Gastrocnemius medialis (tissue), 4 donors: Measurements from ENCODE around the gene UTS2B.

Experiments used
- POLR2A ChIP-seq, 2 donors: fragments of 450-650 bp; IDR thresholded peaks; one replicate each; pipeline ENCODE4 v1.6.1; 2017; ENCODE audit warnings: antibody characterized with exemption in 2 of 2, mild to moderate bottlenecking in 2 of 2, moderate library complexity in 2 of 2
- TF ChIP-seq, protein P1 (sequence below), 5 experiments: fragments of 450-650 bp in 3 of 5; fragments of 200-600 bp in 2 of 5; sonication (generic) in 2 of 5; IDR thresholded peaks in 4 of 5; conservative IDR thresholded peaks in 1 of 5; 1 replicate in 4 of 5; 2 replicates in 1 of 5; pipeline ENCODE4 v1.5.1; 2016 to 2019; ENCODE audit warnings: antibody characterized with exemption in 5 of 5, mild to moderate bottlenecking in 3 of 5, moderate library complexity in 3 of 5

GRCh38 chr3:191294291-191294690, 36.0 kb downstream of the UTS2B start:
- TF ChIP-seq, protein P1, sequence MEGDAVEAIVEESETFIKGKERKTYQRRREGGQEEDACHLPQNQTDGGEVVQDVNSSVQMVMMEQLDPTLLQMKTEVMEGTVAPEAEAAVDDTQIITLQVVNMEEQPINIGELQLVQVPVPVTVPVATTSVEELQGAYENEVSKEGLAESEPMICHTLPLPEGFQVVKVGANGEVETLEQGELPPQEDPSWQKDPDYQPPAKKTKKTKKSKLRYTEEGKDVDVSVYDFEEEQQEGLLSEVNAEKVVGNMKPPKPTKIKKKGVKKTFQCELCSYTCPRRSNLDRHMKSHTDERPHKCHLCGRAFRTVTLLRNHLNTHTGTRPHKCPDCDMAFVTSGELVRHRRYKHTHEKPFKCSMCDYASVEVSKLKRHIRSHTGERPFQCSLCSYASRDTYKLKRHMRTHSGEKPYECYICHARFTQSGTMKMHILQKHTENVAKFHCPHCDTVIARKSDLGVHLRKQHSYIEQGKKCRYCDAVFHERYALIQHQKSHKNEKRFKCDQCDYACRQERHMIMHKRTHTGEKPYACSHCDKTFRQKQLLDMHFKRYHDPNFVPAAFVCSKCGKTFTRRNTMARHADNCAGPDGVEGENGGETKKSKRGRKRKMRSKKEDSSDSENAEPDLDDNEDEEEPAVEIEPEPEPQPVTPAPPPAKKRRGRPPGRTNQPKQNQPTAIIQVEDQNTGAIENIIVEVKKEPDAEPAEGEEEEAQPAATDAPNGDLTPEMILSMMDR (IDR thresholded peaks at IDR 0.05 in 4 of 5, conservative IDR thresholded peaks at IDR 0.05 in 1 of 5), result no peak
- TF ChIP-seq POLR2A (IDR thresholded peaks at IDR 0.05), result no peak
